Stimulated activated CD8-positive, alpha-beta memory T cell treated with anti-CD3 and anti-CD28 coated beads, Interleukin-2, amount 100 ng/mL, for 48 hours (primary cell): ENCODE results near the gene FIBCD1.

Experiments
- DNase-seq, 2 donors: peaks; one replicate each; pipeline ENCODE4 v3.0.0-alpha.2; 2020; ENCODE audit warnings: low read depth in 2 of 2

Gene FIBCD1

DNA sequence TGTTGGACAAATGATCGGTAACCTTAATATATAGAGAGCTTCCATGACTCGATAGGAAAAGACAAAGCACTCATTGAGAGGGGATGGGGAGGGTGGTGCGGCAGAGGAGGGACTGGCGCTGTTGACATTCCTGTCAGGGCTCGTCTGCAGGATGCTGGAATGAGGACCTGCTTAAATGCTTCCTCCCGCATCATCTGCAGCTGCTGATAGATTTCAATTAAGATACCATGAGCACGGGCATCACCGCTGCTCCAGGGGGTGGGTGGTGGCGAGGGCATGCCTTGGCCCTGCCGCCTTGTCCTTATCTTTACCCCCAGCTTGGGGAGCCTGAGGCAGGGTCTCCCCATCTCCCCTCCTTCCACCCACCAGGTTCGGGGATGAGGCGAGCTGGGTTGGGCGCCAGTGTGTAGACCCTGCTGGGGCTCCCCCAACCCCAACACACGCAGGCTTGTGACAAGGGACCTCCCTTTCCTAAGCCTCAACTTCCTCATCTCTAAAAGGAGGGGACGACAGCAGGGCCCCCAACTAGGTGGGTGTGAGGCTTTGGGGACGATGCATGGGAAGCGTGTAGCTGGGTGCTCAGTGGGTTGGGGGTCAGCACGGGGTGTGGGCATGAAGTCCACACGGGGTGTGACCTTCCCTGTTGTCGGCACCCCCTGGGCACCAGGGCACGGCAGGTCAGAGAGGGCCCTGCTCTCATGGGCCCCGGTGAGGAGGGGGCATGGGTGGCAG lies 30.7 kb downstream of the FIBCD1 start:
- no peak for DNase-seq

DNA sequence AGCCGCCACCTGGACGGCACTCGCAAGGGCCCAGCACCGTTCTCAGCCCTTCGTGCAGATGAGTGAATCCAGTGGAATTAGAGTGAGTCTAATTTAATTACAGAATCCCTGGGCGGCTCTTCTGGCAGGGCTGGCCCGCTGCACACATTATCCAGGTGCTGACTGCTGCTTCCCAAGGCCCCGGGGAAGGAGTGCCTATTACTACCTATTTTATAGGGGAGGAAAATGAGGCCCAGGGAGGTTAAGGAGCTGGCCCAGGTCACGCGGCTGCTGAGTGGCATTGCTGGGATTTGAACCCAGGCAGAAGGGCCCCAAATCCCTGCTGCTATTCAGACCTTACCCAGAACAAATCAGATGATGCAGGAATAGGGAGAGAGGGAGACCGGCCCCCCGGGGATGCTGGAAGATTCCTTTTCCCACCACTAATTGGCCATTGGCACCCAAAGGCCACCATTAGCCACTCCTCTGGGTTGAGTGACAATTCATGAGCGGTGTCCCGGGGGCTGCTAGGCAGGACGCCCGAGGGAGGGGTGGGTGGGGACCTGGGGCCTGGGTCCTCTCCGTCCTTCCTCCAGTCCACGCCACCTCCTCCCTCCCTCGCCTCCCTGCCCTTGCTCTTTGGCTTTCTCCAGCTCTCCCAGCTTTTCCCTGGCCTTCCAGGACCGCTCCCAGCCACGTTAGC lies 32.2 kb downstream of the FIBCD1 start:
- no peak for DNase-seq

DNA sequence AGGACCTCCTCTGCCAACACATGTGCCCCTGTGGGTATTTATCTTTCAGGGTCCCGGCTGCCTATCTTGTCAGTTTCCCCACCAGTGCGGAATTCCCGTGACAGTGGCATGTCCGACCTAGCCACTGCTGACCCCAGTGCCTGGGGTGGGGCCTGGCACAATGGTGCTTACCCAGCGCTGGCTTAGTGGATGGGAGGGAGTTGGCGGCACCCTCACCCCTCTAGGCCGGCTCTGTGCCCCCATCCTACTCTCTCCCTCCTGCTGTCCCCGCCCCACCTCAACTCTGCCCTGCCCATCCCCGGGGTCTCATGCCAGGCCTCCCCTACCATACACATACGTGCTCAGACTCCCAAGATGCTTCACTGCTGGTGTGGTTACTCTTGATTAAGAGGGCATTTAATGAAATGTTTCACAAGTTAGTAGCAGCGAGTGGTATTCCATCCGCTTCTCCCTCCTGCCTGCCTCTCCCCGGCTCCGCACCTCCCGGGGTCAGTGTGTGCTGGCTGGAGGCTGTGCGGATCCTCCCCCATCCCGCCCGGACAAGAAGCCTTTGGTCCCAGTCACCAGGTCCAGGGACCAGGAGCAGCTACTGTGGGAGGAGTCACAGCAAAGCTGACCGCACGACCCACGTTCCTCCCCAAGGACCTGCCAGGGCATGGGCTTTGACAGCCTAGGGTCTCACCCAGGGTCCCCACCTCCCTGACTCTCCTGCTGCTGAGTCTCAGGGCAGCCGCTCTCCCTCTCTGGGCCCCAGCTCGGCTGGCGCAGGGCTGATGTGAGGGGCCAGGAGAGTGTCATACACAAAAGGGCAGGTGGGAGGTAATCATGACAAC lies 32.9 kb downstream of the FIBCD1 start:
- no peak for DNase-seq

DNA sequence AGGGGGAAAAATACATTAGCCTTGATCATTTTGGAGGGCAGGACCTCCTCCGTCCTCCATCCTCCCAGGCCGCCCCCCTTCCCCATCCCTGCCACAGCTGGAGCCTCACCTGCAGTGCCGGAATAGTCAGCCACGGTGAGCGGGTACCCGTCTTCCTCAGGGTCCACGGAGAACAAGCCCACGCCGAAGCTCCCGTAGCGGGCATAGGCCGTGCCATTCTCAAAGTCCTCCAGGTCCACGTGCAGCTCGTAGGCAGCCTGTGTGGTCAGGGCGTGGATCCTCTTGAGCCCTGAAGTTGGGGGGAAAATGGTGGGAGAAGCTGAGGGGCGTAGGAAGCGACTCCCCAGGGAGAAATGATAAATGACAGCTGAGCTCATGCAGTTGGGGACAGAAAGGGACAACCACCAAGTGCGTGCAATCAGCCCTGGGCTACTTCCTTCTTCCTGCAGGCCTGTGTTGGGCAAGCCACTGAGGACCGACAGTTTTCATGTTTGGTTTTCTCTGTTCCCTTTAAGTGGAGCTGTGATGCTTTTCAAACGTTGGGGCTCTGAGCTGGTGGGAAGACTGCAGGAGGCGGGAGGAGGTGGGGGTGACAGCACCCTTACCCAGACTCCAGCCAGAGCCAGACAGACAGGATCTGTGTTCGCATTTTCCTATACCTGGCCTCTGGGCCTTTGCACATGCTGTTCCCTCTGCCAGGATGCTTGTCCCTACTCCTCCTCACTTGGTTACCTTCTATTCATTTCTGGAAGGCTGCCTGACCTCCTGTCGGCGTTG lies 33.7 kb downstream of the FIBCD1 start:
- DNase-seq = no peak

DNA sequence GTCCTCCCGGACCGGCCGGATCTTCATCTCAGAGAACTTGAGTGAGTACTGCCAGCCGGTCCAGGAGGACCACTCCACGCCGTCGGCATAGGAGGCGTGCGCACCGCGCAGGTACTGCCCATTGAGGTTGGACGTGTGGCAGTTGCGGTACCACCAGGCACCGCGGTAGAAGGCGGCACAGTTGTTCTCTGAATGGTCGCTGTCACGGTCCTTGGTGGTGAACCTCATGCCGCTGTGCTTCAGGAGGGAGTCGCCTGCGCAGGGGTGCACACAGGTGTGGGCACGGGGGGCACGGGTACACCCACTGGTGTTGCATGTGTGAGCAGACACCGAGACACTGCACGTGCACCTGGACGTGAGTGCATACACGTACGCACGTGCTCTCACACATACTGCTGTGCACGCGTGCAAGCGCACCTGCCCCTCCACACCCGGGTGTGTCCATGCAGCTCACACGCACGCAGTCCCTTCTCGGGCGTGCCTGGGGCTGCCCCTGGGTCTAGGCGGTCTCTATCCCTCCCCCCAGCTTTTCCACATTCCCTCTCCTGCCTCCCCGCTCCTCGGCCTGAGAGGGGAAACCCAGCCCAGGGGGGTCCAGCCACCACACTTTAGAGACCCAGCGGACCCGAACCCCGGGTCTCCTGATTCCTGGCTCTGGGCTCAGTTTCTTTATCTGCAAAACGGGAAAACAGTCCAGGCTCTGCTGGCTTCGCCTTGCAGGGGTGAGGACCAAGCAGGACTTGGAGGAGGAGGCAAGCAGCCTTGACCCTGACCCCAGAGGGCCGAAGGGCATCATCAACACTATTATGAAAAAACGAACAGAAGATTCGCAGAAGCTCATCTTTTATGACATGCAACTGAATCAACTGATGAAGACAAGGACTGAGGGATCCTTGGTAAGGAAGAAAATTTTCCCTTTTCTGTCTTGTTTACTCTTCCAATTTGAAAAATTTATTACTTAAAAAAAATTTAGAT lies 34.7 kb downstream of the FIBCD1 start:
- DNase-seq = no peak

DNA sequence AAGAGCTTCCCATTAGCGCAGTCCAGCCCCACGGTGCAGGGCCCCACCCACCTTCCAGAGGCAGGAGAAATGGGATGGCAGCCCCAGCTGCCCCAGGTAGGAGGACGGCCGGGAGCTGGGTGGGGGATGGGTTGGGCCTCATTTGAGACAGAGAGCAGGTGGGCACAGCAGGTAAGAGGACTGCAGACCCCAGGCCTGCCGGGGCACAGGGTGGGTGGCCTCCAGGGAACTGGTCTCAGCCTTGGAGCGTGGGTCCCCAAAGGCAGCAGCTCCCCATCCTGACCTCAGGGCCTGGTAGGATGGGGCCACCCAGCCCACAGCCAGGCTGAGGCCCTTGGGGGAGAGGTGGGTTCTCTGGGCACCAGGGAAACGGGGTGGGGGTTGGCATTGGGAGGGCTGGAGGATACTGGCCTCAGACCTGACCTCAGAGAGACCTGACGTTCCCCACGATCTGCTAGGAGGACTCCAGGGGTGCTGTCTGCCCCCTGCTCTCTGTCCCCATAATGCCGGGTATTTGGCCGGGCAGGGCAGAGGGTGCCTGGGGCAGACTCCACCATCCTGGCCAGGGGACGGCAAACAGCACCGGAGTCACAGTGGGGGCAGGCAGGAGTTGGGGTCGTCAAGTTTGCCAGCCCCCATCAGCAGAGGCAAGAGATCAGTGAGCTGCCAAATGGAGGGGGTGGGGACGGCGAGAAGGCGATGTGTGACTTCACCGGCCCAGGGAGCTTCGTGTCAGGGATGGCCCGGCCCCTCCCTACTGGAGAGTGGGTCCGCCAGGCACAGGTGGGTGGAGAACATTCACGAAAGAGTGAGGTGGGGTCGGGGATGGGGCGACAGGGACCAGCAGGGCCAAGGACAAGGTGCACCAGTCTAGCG lies 35.6 kb downstream of the FIBCD1 start:
- DNase-seq = no peak

DNA sequence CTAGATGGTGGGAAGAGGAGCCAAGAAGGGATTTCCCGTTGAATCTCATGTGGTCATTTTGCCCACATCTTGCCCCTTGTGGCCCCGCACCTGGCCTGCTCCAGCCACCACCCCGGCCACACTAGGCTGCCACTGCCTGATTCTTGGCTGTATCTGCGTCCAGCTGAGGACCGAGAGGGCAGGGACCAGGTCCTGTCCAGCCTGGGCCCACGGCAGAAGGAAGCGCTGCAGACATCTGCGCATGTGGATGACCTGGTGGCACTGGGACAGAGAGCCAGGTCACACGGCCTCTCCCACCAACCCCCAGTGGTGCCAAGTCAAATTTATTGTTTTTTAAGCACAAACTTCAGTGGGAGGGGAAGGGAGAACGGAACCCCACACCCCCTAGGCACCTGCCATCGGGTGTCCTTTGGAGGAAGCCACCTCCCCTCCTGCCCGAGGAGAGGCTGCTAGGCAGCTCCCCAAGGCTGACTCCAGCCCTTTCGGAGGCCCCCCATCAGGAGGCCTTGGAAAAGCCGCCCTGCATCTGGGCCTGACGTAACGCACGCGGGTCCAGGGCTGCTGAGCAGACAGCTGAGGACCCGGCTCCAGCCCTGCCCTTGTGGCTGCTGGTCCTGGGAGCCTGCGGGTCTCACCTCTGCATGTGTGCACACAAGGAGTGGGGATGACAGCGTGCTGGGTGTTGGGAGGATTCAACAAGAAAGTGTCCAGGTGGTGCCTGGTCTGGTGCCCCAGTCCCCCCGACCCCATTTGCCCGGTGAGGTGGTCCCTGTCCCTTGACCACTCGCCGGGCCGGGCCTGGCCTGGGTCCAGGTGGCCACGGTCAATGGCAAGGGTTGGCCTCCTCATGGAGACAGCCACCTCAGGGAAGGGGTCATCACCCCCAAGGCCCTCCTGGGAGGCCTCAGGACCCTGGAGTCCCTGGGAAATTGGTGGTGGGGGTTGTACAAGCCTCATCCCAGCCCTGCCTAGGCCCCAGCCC lies 36.6 kb downstream of the FIBCD1 start:
- no peak for DNase-seq

DNA sequence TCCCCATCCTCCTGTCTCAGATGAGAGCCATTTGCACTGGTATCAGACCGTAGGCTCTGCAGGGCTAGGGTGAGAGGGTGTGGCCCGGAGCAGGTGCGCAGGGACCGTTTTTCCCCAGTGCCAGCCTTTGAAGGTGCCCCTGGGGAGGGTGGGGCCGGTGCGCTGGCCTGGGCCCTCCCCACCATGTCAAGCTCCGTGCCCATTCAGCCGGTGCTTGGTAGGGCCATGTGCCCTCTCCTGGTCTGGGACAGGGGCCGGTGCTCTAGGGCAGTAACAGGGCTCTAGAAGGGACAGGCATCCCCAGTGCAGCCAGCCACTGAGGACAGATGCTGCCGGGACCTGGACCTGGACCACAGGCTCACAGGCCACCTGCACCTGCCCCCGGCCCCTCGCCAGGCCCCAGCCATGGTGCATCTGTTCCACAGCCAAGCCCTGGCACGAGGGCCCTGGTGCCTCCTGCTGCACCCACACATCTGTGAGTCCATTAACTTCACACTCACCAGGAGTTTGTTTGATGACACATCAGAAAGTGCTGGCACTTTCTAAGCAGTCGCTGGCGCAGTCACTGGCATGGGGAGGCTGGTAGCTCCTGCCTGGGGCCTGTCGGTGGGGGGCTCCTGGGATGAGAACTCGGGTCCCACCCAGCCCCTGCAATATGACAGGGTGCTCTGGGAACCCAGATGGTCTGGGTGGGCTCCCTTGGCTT lies 37.4 kb downstream of the FIBCD1 start:
- no peak for DNase-seq

DNA sequence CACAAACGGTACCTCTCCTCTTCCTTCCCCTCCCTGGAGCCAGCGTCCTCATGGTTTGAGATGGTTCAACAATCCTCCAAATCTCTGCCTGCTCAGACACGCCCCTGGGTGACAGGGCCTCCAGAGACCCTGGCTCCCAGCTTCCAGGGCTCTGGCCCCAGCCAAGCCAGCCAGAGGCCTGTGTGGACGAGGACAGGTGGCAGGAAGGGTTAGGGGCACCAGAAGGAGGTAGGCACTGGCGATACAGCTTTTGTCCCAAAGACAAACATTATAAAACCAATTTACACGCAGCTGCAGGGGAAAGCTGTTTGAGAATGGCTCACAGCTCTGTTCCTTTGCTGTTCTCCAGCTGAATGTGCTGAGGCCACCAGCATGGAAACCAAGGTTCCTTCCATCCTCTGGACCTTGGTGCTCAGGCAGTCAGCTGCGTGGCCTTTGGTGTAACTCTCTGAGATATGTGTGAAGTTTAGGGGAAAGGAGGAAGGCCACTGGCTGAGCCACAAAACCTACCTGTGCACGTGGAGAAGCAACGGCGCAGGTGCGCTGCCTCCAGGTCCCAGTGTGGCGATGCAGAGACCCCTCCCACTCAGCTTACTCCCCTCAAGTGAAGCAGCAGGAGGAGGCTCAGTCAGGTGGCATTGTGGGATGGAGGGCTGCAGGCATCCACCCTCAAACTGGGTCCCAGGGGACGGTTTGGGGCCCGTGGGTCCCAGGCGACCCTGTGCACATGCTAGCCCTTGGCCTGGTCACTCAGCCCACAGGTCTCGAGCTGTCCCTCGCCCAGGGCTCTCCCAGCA lies 38.1 kb downstream of the FIBCD1 start:
- DNase-seq = no peak

DNA sequence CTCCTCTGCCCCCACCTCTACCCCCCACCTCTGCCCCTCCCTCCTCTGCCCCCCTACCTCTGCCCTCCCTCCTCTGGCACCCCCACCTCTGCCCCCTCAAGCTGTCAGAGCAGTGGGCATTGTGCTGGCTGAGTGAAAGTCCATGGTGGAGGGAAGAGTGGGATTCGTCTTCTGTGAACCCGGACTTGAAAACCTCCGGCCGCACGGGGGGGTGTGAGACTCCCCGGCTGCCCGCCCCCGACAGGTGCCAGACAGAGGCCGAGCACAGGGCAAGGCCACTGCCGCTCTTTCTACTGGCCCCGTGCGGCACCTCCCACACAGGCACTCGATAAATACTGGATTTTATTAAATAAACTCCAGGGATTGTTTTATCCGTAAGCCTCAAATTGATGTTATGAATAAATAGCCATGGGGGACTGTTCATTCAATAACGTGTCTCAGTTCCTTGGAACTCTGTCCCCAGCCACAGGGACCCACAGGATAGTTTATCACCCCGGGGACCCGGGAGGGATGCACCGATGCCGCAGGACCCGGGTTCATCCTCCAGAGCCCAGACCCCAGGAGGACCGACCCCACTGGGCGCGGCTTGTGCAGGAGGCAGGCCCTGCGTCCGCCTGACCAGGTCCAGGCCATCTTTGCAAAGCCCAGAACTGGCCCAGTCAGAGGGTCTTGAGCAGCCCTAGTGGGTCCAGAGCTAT lies 39.8 kb downstream of the FIBCD1 start:
- no peak for DNase-seq

DNA sequence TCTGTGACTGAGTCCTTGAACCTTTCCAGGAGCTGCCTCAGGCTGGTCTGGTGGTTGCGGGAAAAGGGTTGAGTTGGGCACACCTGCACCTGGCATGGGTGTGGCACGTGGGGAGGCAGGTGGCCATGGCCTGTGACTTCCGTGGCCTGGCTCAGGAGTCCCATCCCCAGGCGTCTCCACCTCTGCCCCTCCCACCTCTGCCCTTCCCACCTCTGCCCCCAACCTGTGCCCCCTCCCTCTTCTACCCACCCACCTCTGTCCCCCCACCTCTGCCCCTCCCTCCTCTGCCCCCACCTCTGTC lies 40.5 kb downstream of the FIBCD1 start:
- no peak for DNase-seq

DNA sequence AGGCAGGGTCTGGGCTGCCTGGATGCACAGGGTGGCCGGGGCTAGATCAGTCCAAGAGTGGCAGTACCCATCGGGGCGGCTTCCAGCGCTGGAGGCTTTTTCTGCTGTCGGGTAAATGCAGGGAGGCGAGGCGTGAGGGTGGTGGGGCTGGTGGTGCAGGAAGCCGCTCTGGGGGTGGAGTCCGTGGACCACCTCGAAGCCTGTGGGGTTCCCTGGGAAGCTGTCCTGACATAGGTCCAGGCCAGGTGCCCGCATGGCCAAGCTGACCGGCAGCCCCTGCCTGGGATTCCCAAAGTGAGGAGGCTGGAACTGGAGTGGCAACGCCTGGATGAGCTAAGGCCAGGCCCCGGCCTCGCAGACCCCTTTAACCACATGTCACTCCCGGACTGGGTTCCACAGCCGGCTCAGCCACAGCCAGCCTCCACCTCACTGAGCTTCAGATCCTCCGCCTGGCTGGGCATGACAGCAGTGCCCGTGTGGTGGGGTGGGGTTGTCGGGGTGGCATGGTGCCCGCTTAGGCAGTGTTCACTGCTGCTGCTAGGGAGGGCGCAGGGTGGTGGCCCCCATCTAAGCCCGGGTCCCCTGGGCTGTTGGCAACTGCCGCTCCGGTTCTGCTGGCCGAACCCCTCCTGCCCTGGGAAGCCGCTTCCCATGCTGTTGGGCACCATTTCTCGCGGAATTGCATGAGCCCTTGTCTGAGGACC lies 41.0 kb downstream of the FIBCD1 start:
- no peak for DNase-seq

DNA sequence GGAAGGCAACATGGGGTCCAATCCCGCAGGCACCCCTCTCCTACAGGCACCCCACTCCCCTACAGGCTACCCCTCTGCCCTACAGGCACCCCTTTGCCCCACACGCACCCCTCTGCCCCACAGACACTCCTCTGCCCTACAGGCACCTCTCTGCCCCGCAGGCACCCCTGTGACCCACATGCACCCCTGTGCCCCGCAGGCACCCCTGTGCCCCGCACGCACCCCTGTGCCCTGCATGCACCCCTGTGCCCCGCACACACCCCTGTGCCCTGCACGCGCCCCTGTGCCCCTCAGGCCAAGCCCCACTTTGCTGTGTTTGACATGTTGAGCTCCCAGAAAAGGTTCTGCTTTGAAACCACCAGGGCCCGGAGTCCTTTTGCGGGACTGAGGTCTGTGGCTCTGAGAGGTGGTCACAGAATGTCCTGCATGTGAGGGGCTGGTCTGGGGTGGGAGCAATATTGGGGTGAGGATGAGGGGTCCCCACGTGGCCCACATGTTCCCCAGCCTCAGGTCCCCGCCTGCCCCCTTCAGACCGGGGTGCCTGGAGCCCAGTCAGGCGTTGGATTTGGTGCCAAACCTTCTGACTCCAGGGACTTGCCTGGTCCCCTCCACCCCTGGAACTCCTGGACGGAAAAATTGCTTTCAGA lies 41.8 kb downstream of the FIBCD1 start:
- DNase-seq = no peak

DNA sequence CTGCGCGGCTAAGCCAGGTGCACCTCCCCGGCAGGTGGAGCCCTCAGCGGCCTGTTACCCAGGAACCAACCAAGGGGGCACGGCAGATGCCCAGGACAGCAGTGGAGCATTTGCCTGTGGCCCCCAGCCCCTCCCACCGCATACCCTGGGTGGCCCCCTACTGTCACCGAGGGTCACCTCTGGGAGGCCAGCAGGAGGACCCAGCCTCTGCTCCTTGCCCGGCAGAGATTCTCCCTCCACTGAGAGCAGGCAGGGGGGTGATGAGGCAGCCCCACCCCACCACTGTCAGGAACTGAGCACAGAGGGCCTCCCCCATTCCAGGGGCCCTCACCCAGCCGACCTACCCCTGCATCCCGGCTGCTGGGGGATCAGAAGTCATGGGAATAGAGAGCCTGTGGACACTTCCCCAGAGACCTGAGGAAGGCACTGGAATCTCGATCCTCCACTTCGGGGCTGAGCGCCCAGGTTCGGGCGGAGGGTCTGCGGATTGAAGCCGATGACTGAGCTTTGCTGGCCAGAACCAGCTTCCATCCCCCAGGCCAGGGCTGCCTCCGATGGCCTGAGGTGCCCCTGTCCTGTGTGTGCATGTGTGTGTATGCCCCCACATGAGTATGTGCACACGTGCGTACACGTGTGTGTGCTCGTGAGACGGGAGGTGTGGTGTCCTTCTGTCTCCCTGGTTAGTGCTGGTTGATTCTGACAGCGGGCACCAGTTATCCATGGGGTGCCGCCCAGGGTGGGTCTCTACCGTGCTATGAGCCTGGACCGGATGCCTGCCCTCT lies 42.6 kb downstream of the FIBCD1 start, which contains the start of gene QRFP:
QRFP (minus strand) TSS at position 580 of the 782 bp plus-strand sequence. CDS start 2,974 bp downstream, outside the sequence.
- no peak for DNase-seq
